IPS-18c (cell line): ENCODE measurements around the gene PROB1.
"Not testable (repeated sequence)": the region's sequence is repeated elsewhere in the genome, so short reads cannot be mapped to it uniquely, and the experiment has no call there.

Source experiments
- H3K4me3 ChIP-seq: 2 replicates; pipeline ENCODE4 v1.7.0; 2013; ENCODE audit warnings: low read depth, mild to moderate bottlenecking, low read length, moderate library complexity; ENCODE audit not compliant: insufficient read depth
- H3K9me3 ChIP-seq: one replicate; pipeline ENCODE4 v1.6.1; 2013; ENCODE audit warnings: mild to moderate bottlenecking, low read length, moderate library complexity; ENCODE audit not compliant: control insufficient read depth, insufficient read depth

PROB1 gene

GRCh38 chr5:139394654-139395566 is at the start of gene PROB1:
Gene PROB1 (minus strand): TSS chr5:139395104. CDS start chr5:139395081, 23 bp downstream.
- Histone ChIP-seq H3K4me3 (peak within 1 kb of the TSS; percentile 61), H3K9me3 (no peaks in the 10 kb centered on the region)

- Histone ChIP-seq H3K4me3 (no peak overlapping the region), H3K9me3 (peaks cover 2% of the 10 kb centered on the region)
These were observed 49.0 kb upstream of the PROB1 start for GRCh38 chr5:139443831-139444453.

- not testable (repeated sequence) for H3K4me3 ChIP-seq, H3K9me3 ChIP-seq
These were observed 45.5 kb upstream of the PROB1 start for GRCh38 chr5:139440416-139440815.

GRCh38 chr5:139439013-139439903 is 44.4 kb upstream of the PROB1 start, which contains the start of gene DNAJC18:
Gene DNAJC18 (minus strand): TSS chr5:139439525. CDS start chr5:139439445, 80 bp downstream.
- Histone ChIP-seq H3K4me3 (peak within 1 kb of the TSS; percentile 99), H3K9me3 (peaks cover 2% of the 10 kb centered on the region)

GRCh38 chr5:139438707-139439012 is 43.8 kb upstream of the PROB1 start:
- Histone ChIP-seq H3K4me3 (peak overlapping the region; percentile 99), H3K9me3 (peaks cover 2% of the 10 kb centered on the region)

- Histone ChIP-seq H3K4me3 (no peak overlapping the region), H3K9me3 (peaks cover 2% of the 10 kb centered on the region)
These were observed 40.8 kb upstream of the PROB1 start for GRCh38 chr5:139435676-139436075.

- H3K4me3 ChIP-seq, result no peak overlapping the region
- H3K9me3 ChIP-seq, result no peaks in the 10 kb centered on the region
These were observed 36.8 kb upstream of the PROB1 start for GRCh38 chr5:139431706-139432105.

GRCh38 chr5:139430015-139430414 is 35.1 kb upstream of the PROB1 start:
- no peaks in the 10 kb centered on the region for H3K9me3 ChIP-seq
- H3K4me3 ChIP-seq, result no peak overlapping the region

GRCh38 chr5:139426203-139426885 is 31.4 kb upstream of the PROB1 start:
- H3K4me3 ChIP-seq, result no peak overlapping the region

GRCh38 chr5:139425497-139425896 is 30.6 kb upstream of the PROB1 start:
- no peak overlapping the region for H3K4me3 ChIP-seq
- H3K9me3 ChIP-seq, result no peaks in the 10 kb centered on the region

More at GRCh38 chr5:139426203-139426885, 31.4 kb upstream of the PROB1 start:
- H3K9me3 ChIP-seq, result no peaks in the 10 kb centered on the region

- Histone ChIP-seq H3K9me3 (no peaks in the 10 kb centered on the region), H3K4me3 (no peak overlapping the region)
These were observed 27.5 kb upstream of the PROB1 start for GRCh38 chr5:139422307-139422893.

- Histone ChIP-seq H3K4me3 (no peak overlapping the region), H3K9me3 (no peaks in the 10 kb centered on the region)
These were observed 24.6 kb upstream of the PROB1 start for GRCh38 chr5:139419226-139420192.

- no peak overlapping the region for H3K4me3 ChIP-seq
- H3K9me3 ChIP-seq, result no peaks in the 10 kb centered on the region
These were observed 23.9 kb upstream of the PROB1 start for GRCh38 chr5:139418793-139419192.

- H3K9me3 ChIP-seq, result no peaks in the 10 kb centered on the region
- no peak overlapping the region for H3K4me3 ChIP-seq
These were observed 22.3 kb upstream of the PROB1 start for GRCh38 chr5:139417214-139417613.

GRCh38 chr5:139416651-139417050 is 21.7 kb upstream of the PROB1 start:
- H3K4me3 ChIP-seq, result no peak overlapping the region

GRCh38 chr5:139415869-139416268 is 21.0 kb upstream of the PROB1 start:
- H3K4me3 ChIP-seq, result no peak overlapping the region
- H3K9me3 ChIP-seq, result no peaks in the 10 kb centered on the region

More at GRCh38 chr5:139416651-139417050, 21.7 kb upstream of the PROB1 start:
- H3K9me3 ChIP-seq, result no peaks in the 10 kb centered on the region
